K562 (cell line): ENCODE measurements around the gene ASB11. TPM values are rescaled to one million over a fixed set of nuclear protein-coding genes. Genes with fewer than 3 reads are reported as not detected.

Experiments
- DMBX1 ChIP-seq: fragments of 250-450 bp; sonication (Bioruptor Pico); IDR thresholded peaks from 2 replicates; pipeline ENCODE4 v1.8.0; 2022; ENCODE audit warnings: inconsistent platforms, mild to moderate bottlenecking, moderate library complexity, borderline replicate concordance
- FUS ChIP-seq: fragments of 200-400 bp; formaldehyde crosslinking; optimal IDR thresholded peaks from 2 replicates; pipeline ENCODE3; 2017; ENCODE audit warnings: low read depth, low read length
- JUN ChIP-seq, 2 experiments: sonication (generic) in 1 of 2; formaldehyde crosslinking in 1 of 2; IDR thresholded peaks; 2 replicates each; pipeline versions ENCODE4 v1.6.1 to v1.8.0; 2012 to 2022; ENCODE audit warnings: borderline replicate concordance in 2 of 2, mild to moderate bottlenecking in 2 of 2, improper control_type of control experiment in 1 of 2, low read depth in 1 of 2, low read length in 1 of 2, missing genetic modification reagents in 1 of 2
- SIN3A ChIP-seq, 2 experiments: fragments of 150-350 bp in 1 of 2; IDR thresholded peaks; 2 replicates each; pipeline ENCODE4 v1.6.1; 2011 to 2016; ENCODE audit warnings: borderline replicate concordance in 2 of 2, low read depth in 2 of 2, low read length in 2 of 2, mild to moderate bottlenecking in 2 of 2, moderate library complexity in 2 of 2; ENCODE audit not compliant: control insufficient read depth in 1 of 2
- SRSF7 ChIP-seq: fragments of 200-400 bp; formaldehyde crosslinking; optimal IDR thresholded peaks from 2 replicates; pipeline ENCODE3; 2017; ENCODE audit warnings: mild to moderate bottlenecking, low read depth, low read length
- ZNF318 ChIP-seq, 2 experiments: fragments of 450-650 bp; IDR thresholded peaks; 2 replicates each; pipeline ENCODE4 v1.6.1; 2016; ENCODE audit warnings: mild to moderate bottlenecking in 2 of 2, borderline replicate concordance in 1 of 2, low read depth in 1 of 2, moderate library complexity in 1 of 2
- polyA plus RNA-seq, 8 experiments: library from polyadenylated mRNA; depleted of rRNA in 4 of 8; stranded (reverse) in 5 of 8; unstranded in 3 of 8; fragments of >200 nt; fragmentation: Nextera tagmentation in 2 of 8; fragmentation: Illumina TruSeq in 1 of 8; extraction: Ambion mirVana in 2 of 8; extraction: Trizol in 1 of 8; gene quantifications; 2 replicates each; pipeline versions ENCODE4 v1.2.1 to v1.2.3, GENCODE V29; 2011 to 2014; ENCODE audit warnings: inconsistent platforms in 1 of 8, missing spikeins in 1 of 8
- total RNA-seq, 7 experiments: library from RNA; depleted of rRNA in 6 of 7; stranded (reverse); fragments of >200 nt in 6 of 7; fragmentation: Illumina TruSeq in 2 of 7; extraction: Trizol in 2 of 7; gene quantifications; 2 replicates each; pipeline versions ENCODE4 v1.2.1 to v1.2.3, GENCODE V29; 2011 to 2021; ENCODE audit warnings: low replicate concordance in 1 of 7

ASB11 gene
- total and polyA plus RNA-seq, 9 of the 15 experiments (the other 6 are each of a cell fraction or from before 2014, with no cell fraction given): not detected

- TF ChIP-seq ZNF318 (IDR thresholded peaks at IDR 0.05; ENCODE audit: borderline replicate concordance in 1 of 2, low read depth in 1 of 2) (no peak), JUN (IDR thresholded peaks at IDR 0.05; ENCODE audit: borderline replicate concordance, low read depth, low read length) (no peak), JUN (CRISPR knock-in tag; IDR thresholded peaks at IDR 0.05; ENCODE audit: borderline replicate concordance) (no peak), FUS (no peak), SIN3A (IDR thresholded peaks at IDR 0.05; ENCODE audit: borderline replicate concordance in 2 of 2, control insufficient read depth in 1 of 2, low read depth in 2 of 2, low read length in 2 of 2) (no peak), DMBX1 (CRISPR knock-in tag) (no peak), SRSF7 (no peak)
These were observed 28.7 kb upstream of the ASB11 start (continued) for GRCh38 chrX:15344106-15344505.
